Left forelimb (tissue), 1 donor: ENCODE data around the gene C20orf173.
"Not testable (repeated sequence)": the region's sequence is repeated elsewhere in the genome, so short reads cannot be mapped to it uniquely, and the experiment has no call there.

ENCODE experiments used
- DNase-seq: peaks from one replicate; pipeline ENCODE4 v3.0.0-alpha.2; 2018; ENCODE audit warnings: low spot score

C20orf173 gene, protein sequence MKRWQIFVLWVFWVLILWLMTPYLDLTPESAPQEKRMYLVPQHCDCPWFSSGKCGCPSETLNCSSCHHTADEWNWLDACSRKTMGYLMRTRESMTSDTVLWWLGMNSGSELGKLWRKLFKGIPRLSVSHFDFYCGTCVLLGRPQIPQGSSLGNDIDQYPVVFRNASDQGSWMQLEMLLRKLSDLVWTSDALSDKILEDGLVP

DNA sequence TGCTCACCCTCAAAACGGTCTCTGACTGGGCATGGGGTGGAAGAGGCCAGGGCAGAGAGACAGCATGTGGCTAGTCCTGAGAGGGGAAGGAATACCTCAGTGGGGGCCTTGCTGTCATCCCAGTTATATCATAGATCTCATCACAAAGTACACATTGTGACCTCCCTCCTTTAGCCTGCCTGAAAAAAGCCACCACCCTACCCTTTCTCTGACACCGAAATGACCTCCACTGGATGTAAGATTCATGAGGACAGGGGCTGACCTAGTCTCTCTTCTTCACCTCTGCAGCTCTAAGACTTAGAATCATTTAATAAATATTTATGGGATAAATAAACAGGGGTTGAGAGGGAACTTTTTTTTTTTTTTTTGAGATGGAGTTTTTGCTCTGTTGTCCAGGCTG, at the start of gene C20orf173:
Gene C20orf173, minus strand, starts transcription at position 101 of the 400 bp plus-strand sequence. CDS start 279 bp downstream, outside the sequence.
- no peak for DNase-seq

DNA sequence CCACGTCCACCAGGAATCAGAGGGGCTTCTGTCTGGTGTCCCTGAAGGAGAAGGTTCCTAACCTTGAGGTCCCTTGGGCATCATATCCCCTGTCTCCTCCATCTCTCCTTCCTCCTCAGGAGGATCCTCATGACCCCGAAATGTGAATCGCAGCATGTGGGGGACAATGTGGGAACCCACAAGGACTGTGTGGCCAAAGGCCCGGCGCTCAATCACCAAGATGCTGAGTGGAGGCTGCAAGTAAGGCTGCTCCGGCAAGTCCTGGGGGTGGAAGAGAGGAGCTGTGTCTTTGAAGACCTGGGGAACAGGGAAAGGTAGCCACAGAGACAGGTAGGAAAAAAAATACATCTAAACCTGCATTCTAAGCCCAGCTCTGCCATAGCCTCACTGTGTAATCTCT, 49.7 kb upstream of the C20orf173 start:
- no peak for DNase-seq

DNA sequence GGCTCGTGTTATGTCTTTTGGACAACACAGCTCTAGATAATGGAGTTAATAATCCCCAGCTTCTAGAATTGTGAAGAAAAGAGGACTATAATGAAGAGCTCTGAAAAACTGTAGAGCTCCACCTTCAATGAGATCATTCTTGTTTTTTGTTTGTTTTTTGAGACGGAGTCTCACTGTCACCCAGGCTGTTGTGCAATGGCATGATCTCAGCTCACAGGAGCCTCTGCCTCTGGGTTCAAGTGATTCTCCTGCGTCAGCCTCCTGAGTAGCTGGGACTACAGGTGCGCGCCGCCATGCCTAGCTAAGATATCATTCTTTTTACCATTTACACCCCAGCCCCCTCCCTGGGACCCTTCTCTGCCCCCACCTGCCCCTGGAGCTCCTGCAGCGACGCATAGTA, 49.0 kb upstream of the C20orf173 start:
- DNase-seq = no peak

DNA sequence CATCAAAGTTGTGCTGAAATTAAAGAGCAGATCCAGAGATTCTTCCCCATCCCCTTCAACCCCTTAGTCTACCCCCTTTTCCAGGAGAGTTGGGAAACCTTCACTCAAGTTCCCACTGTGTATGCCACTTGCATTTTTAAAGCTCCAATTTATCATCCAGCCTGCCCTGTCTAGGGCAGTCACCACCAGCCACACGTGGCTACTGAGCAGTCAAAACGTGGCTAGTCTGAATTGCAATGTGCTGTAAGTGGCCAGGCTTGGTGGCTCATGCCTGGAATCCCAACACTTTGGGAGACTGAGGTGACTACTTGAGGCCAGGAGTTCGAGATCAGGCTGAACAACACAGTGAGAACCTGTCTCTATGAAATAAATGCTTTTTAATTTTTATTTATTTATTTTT, 47.4 kb upstream of the C20orf173 start:
- no peak for DNase-seq

DNA sequence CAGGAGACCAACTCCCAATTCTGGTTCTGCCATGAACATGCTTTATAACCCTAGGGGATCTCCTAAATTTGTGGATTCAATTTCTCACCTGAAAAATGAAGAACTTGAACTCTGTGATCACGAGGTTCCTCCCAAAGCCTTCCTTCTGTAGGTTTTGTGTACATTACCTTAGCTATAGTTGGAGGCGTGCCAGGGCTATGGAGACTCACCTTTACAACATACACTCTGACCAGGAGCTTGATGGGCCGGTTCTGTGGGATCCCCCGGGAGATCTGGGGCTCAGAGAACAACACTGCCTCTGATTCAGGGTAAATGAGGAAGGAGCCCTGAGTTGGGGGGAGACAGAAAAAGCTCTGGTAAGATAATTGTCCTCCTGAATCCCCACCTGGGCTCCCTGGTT, 46.5 kb upstream of the C20orf173 start:
- no peak for DNase-seq

DNA sequence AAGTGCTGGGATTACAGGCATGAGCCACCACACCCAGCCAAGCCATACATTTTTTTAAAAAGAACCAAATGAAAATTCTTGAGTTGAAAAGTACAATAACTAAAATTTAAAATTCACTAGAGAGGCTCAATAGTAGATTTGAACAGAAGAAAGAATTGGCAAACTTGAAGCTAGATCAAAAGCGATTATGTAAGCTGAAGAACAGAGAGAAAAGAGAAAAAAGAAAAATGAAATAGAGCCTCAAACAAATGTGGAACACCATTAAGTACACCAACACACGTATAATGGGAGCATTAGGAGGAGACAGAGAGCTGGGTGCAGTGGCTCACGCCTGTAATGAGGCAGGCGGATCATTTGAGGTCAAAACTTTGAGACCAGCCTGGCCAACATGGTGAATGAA, 43.4 kb upstream of the C20orf173 start:
- DNase-seq = no peak

DNA sequence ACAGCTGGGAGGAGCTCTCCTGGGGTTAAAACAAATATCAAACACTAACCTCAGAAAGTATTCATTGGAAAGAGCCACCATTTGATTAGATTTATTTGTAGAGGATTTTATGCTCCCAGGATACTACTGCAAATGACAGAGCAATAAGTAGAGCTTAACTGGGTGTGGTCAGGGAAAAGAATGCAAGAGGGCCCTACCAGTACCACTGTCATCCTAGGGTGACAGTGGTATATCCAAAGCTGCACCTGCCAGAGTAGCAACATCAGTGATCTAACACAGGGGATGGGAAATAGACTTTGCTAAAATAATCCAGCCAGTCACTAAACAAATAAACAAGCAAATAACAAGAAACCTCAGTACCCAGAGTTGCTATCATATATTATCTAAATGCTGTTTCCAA, 42.1 kb upstream of the C20orf173 start:
- DNase-seq = no peak

DNA sequence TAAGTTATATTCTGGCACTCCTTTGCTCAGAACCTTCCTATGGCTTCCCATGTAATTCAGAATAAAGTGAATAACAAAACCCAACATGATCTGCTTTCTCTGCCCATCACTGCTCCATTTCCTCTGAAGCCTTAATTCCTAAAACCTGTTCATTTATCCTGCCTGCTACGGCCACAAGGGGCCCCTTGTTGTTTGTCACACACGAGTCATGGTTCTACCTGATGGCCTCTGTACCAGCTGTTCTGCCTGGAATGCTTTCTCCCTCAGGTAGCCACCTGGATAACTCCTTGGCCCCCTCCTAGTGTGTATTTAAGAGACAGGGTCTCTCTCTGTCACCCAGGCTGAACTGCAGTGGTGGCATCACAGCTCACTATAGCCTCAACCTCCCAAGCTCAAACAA, 39.2 kb upstream of the C20orf173 start:
- peak; percentile 14 for DNase-seq

DNA sequence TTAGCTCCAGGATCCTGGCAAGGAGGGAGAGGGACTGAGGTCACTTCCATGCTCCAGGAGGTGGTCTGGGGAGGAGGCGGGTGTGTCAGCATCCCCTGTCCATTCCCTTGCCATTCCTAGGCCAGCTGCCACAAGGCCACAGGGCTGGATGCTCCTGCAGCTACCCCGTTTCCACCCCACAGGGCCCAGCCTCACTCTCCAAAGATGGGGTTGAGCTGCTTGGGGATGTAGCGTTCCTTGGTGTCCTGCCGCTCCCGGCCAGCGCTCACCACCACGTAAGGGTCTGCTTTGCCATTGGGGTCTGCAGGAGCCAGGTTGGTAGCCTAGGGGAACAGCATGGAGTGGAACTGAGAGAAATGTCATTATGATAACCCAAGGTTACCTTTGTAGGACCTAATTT, 35.5 kb upstream of the C20orf173 start:
- DNase-seq = peak; percentile 36

DNA sequence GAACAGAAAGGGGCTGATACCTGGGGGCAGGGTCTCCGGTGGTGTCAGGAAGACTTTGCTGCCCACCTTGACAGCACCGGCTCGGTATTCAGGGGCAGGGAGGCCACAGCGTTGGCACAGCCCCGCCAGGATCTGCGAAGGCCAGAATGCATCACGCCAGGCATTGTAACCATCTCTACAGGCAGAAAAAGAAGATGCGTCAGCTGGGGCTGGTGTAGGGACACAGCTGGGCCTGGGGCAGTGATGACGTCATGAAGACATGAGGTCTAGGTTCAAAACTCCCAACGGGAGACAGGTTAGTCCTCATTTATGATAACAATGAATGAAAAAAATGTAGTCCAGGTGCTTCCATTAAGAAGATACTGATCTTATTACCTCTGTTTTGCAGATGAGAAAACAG, 34.4 kb upstream of the C20orf173 start:
- DNase-seq = no peak

DNA sequence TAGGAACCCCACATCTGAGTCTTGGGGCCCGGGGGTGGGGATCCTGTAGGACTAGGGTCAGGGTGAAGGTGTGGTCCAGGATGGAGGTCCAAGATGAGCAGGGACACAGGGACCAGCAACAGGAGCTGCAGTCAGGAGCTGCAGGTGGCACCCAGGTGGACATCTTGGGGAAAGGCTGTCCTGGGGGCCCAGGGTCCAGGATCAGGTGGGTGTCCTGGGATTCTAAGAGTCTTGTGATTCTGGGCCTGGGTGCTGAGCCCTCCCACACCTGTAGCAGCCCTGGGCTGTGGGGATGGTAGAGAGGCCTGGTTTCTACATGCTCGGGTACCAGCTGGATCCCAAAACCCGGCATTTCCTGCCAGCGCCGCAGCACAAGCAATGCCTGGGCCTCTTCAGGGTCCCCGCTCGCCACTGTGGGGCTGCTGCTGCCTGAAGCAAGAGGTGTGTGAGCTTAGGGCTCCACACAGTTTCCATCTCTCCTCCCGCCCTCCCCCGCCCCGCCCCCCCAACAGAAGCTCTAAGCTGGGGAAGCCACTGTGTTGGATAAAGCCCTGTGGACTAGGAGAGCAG, 33.2 kb upstream of the C20orf173 start:
- peak; percentile 55 for DNase-seq

DNA sequence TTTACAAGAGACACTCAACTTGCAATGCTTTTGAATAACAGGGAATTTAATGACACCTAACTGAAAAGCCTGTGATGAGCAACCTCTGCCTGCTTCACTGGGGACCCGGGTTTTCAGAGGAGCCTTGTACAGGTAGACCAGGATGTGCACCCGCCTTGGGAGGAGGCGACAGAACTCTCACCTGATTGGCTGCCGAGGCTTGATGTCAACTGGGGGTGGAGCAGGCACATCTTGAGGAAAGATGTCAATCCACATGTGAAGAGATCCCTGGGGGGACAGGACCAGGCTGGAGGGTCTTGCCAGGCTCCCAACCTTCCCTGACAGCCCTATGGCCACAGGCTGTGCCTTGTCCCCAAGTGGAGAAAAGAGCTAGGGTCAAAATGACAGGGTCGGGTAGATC, 32.2 kb upstream of the C20orf173 start:
- DNase-seq = peak; percentile 33

DNA sequence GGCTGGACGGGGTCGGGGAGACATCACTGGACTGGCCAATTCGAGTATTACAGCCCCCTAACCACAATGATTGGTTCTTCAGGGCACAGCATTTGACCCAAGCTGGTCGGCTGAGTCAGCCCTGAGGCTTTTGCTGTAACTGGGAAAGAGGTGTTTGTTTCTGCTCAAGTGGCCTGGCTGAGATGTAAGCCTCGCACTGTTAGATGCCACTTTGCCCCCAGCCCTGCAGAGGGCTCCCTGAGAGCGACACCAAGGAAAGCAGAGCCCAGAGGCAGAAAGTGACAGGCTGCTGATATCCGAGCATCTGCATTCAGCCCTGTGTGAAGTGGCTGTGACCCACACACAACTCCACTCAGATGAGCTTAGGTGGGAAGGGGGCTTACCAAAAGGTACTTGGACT, 31.8 kb upstream of the C20orf173 start:
- peak; percentile 54 for DNase-seq

DNA sequence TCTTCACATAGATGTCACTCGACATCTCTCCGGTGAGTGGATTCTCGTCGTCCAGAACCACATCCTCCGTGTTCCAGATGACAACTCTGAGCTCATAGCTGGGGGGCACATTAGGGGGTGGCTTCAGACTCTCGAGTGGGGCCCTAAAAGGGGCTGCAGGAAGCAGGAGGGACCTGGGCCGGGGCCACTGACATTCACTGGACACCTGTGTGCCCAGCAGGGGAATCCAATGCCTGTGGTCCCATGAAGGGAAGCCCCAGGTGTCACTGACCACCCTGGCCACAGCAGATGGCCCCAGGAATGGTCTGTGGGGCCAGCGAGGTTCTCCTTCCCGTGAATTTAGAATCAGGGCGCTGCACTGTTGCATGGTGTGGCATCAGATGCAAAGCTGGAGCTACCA, 31.1 kb upstream of the C20orf173 start:
- DNase-seq = no peak

DNA sequence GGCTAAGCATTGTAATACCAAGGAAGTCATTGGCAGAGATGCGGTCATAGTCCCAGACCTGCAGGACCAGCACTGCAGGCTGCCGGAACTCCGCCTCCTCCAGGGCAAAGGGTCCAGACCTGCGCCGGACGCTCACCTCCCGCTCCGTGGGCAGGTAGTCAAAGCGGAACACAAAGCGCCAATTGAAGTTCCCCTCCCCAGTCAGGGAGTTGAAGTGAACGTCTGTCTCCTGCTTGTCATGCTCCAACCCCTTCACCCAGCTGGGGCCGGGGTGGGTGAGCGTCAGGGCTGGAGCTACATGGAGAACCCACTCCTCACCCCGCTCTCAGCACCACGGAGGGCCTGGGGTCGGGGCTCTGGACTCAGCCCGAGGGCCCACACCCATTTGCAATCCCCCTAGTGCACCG, 30.7 kb upstream of the C20orf173 start:
- peak; percentile 45 for DNase-seq

DNA sequence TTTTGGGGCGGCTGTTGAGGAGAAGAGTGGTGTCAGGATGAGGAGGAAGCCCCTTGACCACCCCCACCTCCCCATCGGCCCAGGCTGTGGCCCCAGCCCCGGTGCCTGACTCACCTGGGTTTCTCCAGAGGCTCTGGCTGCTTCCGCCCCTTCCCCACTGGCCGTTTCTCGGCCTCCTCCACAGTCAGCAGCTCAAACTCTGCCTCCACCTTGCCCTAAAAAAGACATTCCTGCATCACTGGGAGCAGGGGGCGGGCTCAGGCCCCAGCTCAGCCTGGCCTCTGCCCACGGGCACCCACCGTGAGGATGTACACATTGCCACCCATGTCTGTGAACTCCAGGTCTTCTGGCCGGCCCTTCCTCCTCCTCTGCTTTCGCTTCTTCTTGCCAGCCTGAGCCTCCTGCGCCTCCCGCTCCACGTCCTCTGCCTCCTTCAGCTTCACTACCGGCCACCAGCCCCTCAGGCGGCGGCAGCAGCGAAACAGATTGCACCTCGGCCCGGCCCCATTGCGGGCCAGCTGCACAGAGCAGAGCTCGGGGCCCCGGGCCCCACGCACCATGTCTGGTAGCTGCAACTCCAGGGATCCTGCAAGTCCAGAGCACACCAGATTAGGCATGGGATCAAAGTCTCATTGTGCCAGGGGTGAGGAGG, 29.7 kb upstream of the C20orf173 start:
- peak; percentile 59 for DNase-seq

DNA sequence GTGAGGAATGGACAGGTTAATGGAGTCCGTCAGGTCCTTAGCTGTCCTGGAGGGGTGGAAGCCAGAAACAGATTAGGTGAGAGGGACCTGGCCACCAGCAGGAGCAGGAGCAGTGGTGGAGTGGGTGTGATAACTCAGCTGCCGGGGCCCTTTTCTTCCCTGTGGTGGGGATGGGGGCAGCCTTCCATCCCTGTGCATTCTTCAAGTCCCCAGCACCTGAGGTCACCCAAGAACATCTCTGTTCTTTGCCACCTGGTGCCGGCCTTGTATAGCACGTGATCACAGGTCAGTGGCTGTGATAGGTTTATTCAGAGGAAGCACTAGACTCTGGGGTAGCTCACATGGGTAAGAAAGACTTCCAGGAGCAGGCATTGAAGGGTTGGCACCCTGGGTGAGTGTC, 29.0 kb upstream of the C20orf173 start:
- peak; percentile 55 for DNase-seq

DNA sequence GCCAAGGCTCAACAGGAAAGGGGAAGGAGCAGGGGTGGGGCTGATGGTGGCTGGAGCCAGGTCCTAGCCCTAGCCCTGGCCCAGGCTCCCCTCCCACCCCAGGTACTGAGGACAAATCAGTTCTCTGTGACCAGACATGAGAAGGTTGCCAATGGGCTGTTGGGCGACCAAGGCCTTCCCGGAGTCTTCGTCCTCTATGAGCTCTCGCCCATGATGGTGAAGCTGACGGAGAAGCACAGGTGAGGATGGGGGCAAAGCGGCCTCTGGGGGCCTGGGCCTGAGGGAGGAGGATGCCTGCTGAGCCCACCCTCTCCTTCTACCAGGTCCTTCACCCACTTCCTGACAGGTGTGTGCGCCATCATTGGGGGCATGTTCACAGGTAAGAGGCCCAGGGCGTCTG, 27.4 kb upstream of the C20orf173 start:
- DNase-seq = no peak

DNA sequence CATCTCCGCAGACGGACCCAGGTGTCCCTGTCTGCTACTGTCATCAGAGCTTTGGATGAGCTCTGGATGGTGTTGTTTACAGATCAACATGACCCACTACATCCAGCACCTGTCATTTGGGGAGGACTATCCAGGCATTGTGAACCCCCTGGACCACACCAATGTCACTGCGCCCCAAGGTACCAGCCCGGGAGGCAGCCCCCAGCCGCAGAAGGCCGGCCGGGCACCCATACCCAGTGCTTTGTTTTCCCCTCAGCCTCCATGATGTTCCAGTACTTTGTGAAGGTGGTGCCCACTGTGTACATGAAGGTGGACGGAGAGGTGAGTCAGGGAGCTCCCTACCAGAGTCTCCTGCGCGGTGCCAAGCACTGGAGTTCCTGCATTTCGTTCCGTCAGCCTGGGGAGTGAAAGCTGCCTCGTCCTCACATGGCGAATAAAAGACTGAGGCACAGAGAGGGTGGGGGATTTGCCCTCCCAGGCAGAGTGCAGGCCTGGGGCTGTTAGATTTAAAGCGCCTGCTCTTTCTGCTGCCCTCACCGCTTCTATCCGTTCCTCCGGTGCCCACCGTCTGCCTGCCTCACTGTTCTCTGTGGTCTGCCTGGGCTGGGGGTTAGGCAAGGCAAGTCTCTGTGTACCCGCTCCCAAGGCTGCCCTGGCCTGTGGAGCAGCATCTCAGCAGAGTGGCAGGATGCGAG, 26.6 kb upstream of the C20orf173 start:
- no peak for DNase-seq

DNA sequence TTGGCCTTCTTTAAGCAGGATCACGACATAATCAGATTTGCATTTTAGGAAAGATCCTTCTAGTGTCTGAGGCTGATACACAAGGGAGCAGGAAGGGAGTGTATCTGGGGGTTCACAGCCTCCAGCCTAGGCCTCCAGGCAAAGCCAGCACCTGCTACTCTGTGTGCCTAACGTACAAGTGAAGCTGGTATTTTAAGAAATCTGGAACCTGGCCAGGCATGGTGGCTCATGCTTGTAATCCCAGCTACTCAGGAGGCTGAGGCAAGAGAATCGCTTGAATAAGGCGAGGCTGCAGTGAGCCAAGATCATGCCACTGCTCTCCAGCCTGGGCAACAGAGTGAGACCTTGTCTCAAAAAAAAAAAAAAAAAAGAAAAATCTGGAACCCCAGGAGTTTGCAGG, 26.0 kb upstream of the C20orf173 start:
- DNase-seq = not testable (repeated sequence)

DNA sequence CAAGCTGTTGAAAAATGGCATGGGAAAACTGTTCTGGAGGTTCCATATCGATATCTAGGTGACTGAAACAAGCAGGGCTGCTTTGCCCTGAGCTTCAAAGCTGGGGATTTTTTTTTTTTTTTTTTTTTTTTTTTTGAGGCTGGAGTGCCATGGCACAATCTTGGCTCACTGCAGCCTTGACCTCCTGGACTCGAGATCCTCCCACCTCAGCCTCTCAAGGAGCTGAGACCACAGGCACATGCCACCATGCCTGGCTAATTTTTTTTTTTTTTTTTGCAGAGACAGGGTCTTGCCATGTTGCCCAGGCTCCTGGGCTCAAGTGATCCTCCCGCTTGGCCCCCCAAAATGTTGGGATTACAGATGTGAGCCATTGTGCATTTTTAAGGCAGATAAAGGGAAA, 23.5 kb upstream of the C20orf173 start:
- DNase-seq = no peak

DNA sequence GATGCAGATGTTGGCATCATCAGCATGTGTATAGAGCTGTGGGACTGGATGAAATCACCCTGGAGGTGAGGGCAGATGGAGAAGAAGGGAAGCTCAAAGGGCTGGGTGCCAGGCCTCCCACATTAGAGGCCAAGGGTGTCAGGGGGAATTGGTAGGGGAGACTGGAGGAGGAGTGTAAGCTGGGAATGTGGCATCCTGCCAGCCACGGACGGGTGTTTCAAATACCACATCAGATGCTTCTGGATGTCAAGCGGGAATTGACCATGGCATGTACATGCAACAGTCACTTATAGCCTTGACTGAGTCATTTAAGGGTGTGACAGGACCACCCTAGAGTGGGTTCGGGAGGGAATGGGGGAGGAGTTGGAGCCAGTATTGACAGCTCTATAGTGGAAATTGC, 22.1 kb upstream of the C20orf173 start:
- peak; percentile 46 for DNase-seq

DNA sequence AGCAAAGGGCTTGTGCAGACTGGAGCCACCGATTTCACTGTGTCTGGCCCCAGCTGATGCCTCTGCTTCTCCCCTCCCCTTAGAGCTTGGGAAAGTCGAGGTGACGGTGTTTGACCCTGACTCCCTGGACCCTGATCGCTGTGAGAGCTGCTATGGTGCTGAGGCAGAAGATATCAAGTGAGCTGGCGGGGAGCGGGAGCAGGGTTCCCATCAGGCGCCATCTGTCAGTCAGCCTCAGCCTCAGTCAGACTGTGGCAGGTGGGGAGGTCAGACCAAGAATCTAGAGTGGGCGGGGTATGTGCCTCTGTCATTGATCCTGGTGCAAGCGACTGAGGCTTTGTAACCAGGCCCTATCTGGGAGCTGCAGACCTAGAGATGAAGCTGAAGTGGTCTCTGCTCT, 17.9 kb upstream of the C20orf173 start:
- DNase-seq = no peak
